Esophagus muscularis mucosa (tissue), 3 donors: ENCODE results near the gene HEATR1.

Source experiments
- CTCF ChIP-seq, 3 experiments: fragments of 200-600 bp in 2 of 3; fragments of 450-650 bp in 1 of 3; sonication (generic) in 2 of 3; IDR thresholded peaks; one replicate each; pipeline ENCODE4 v1.5.1; 2017 to 2019; ENCODE audit warnings: antibody characterized with exemption in 3 of 3, mild to moderate bottlenecking in 2 of 3, moderate library complexity in 1 of 3
- POLR2A ChIP-seq: fragments of 450-650 bp; IDR thresholded peaks from one replicate; pipeline ENCODE4 v1.6.1; 2017; ENCODE audit warnings: antibody characterized with exemption, moderate library complexity, mild to moderate bottlenecking, low read depth
- POLR2AphosphoS5 ChIP-seq, 2 donors: sonication (generic); formaldehyde crosslinking; IDR thresholded peaks; one replicate each; pipeline ENCODE4 v1.6.1; 2017; ENCODE audit warnings: antibody characterized with exemption in 2 of 2

DNA sequence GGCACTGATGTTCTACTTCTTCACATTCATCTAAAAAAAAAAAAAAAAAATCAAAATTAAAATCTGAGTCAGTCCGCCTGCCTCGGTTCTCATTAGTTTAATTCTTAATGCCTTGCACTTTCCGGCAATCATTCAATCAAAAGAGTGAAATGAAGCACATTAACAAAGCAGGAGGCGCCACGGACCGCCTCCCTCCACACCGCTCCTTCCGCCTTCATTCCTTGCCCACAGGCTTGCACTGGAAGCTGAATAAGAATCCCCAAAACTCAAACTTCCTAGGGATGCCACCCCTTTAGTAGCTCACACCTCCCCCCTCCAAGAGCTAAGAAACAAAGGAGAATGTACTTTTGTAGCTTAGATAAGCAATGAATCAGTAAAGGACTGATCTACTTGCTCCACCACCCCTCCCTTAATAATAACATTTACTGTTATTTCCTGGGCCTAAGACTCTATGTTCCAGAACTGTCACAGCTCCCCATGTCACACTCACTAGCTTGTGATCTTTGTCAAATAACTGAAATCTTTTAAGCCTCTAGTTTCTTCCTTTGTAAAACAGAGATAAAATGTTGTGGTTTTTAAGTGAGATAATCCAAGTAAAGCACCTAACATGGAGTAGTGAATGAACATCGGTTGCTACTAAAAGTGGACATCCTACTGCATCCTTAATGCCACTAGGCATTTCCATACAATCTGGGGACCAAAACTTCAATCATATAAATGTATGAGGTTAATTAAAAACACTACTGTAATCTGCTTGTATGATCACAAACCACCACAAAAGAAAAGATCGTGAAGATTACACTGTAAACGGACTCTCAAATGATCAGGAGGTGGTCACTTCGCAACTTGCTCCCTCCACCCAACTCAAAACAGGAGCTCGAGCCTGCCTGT, 53.1 kb downstream of the HEATR1 start:
- TF ChIP-seq POLR2AphosphoS5 (IDR thresholded peaks at IDR 0.05) (no peak), CTCF (IDR thresholded peaks at IDR 0.05) (no peak), POLR2A (no peak)
